ENCODE measurements around the gene MTERF2. TPM values are rescaled to one million over a fixed set of nuclear protein-coding genes. Genes with fewer than 3 reads are reported as not detected.
"Not testable (repeated sequence)": the region's sequence is repeated elsewhere in the genome, so short reads cannot be mapped to it uniquely, and the experiment has no call there.

Gene MTERF2
- total RNA-seq, 1 donor from 2014 or later: 12.5 TPM

- Mint-ChIP-seq H3K36me3 (ENCODE audit: unreplicated experiment) (no peaks in the 10 kb centered on the region), H3K9me3 (ENCODE audit: unreplicated experiment) (no peaks in the 10 kb centered on the region), H3K4me3 (ENCODE audit: unreplicated experiment) (no peak overlapping the region), H3K27me3 (ENCODE audit: unreplicated experiment) (no peaks in the 10 kb centered on the region), H3K27ac (ENCODE audit: unreplicated experiment) (peak overlapping the region; percentile 16), H3K4me1 (ENCODE audit: unreplicated experiment) (peaks cover 41% of the 10 kb centered on the region)
- DNase-seq (ENCODE audit: extremely low spot score, unreplicated experiment): no peak
- no peak for TF ChIP-seq CTCF (IDR thresholded peaks at IDR 0.05)
These were observed 44.1 kb upstream of the MTERF2 start for GRCh38 chr12:107031061-107031460.

DNA sequence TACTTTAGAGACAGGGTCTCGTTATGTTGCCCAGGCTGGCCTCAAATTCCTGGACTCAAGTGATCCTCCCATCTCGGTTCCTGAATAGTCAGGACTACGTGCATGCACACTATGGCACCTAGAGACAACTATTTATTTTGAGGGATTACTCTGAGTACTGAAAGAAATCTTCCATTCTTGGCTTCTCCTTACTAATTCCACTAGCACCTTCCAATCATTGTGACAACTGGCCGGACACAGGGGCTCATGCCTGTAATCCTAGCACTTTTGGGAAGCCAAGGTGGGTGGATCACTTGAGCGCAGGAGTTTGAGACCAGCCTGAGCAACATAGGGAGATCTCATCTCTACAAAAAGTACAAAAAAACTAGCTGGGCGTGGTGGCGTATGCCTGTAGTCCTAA lies 42.1 kb upstream of the MTERF2 start:
- no peak for DNase-seq (ENCODE audit: extremely low spot score, unreplicated experiment)
- Mint-ChIP-seq H3K36me3 (ENCODE audit: unreplicated experiment) (no peaks in the 10 kb centered on the region), H3K9me3 (ENCODE audit: unreplicated experiment) (no peaks in the 10 kb centered on the region), H3K27ac (ENCODE audit: unreplicated experiment) (peak overlapping the region; percentile 98), H3K27me3 (ENCODE audit: unreplicated experiment) (no peaks in the 10 kb centered on the region), H3K4me1 (ENCODE audit: unreplicated experiment) (peaks cover 46% of the 10 kb centered on the region), H3K4me3 (ENCODE audit: unreplicated experiment) (no peak overlapping the region)
- TF ChIP-seq CTCF (IDR thresholded peaks at IDR 0.05): no peak

GRCh38 chr12:107027636-107028053 lies 40.7 kb upstream of the MTERF2 start:
- no peaks in the 10 kb centered on the region for H3K9me3 Mint-ChIP-seq (ENCODE audit: unreplicated experiment)
- peak overlapping the region; percentile 98 for H3K27ac Mint-ChIP-seq (ENCODE audit: unreplicated experiment)
- peaks cover 46% of the 10 kb centered on the region for H3K4me1 Mint-ChIP-seq (ENCODE audit: unreplicated experiment)
- no peak for TF ChIP-seq CTCF (IDR thresholded peaks at IDR 0.05)
- no peaks in the 10 kb centered on the region for H3K36me3 Mint-ChIP-seq (ENCODE audit: unreplicated experiment)
- H3K4me3 Mint-ChIP-seq (ENCODE audit: unreplicated experiment): peak overlapping the region; percentile 54
- no peaks in the 10 kb centered on the region for H3K27me3 Mint-ChIP-seq (ENCODE audit: unreplicated experiment)
- DNase-seq (ENCODE audit: extremely low spot score, unreplicated experiment): no peak

DNA sequence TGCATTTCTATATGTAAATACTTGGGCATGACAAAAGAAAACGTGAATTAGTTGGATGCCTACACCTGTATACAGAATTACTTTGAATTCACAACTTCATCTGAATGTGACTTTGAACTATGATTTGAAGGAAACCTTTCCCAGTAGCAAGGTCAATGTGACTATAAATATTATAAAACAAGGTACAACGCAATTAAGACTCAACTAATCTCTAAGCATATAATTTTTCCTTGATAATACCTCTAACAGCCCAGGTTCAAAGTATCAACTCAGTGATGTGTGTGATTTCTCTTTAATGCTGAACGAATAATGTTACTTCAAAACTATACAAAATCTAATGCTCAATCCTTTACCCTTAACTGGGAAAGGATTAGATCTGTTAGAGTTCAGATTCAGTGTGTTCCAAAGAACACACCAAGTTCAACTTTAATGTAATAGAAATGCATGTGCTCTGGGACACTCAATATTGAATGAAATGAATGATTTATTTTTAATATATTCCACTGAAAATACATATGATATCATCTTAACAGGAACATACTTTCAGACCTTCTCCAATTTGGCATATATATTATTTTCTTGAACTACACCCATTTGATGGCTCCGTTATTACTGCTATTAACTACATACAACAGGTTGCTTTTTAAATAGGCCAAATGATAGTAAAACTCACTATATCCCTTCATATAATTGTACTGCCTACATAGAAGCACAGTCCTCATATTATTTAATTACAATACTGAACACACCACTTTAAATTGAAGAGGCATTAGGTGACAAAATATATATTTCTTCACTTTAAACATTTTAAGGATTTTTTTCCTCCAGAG lies 40.1 kb upstream of the MTERF2 start:
- no peak for DNase-seq (ENCODE audit: extremely low spot score, unreplicated experiment)
- Mint-ChIP-seq H3K9me3 (ENCODE audit: unreplicated experiment) (no peaks in the 10 kb centered on the region), H3K27ac (ENCODE audit: unreplicated experiment) (peak overlapping the region; percentile 98), H3K36me3 (ENCODE audit: unreplicated experiment) (no peaks in the 10 kb centered on the region), H3K4me3 (ENCODE audit: unreplicated experiment) (peak overlapping the region; percentile 54), H3K4me1 (ENCODE audit: unreplicated experiment) (peaks cover 46% of the 10 kb centered on the region), H3K27me3 (ENCODE audit: unreplicated experiment) (no peaks in the 10 kb centered on the region)
- TF ChIP-seq CTCF (IDR thresholded peaks at IDR 0.05): no peak

GRCh38 chr12:107026356-107026755 lies 39.4 kb upstream of the MTERF2 start:
- peaks cover 42% of the 10 kb centered on the region for H3K4me1 Mint-ChIP-seq (ENCODE audit: unreplicated experiment)
- not testable (repeated sequence) for DNase-seq (ENCODE audit: extremely low spot score, unreplicated experiment); H3K36me3 Mint-ChIP-seq (ENCODE audit: unreplicated experiment); H3K27me3 Mint-ChIP-seq (ENCODE audit: unreplicated experiment); H3K4me3 Mint-ChIP-seq (ENCODE audit: unreplicated experiment); H3K9me3 Mint-ChIP-seq (ENCODE audit: unreplicated experiment)
- H3K27ac Mint-ChIP-seq (ENCODE audit: unreplicated experiment): peak overlapping the region; percentile 98

All from osteocyte (in vitro differentiated cells).